ENCODE data around the gene ARL16. TPM values are rescaled to one million over a fixed set of nuclear protein-coding genes. Genes with fewer than 3 reads are reported as not detected.

ARL16 gene
- total RNA-seq, 1 donor from 2014 or later = 29.4 TPM

DNA sequence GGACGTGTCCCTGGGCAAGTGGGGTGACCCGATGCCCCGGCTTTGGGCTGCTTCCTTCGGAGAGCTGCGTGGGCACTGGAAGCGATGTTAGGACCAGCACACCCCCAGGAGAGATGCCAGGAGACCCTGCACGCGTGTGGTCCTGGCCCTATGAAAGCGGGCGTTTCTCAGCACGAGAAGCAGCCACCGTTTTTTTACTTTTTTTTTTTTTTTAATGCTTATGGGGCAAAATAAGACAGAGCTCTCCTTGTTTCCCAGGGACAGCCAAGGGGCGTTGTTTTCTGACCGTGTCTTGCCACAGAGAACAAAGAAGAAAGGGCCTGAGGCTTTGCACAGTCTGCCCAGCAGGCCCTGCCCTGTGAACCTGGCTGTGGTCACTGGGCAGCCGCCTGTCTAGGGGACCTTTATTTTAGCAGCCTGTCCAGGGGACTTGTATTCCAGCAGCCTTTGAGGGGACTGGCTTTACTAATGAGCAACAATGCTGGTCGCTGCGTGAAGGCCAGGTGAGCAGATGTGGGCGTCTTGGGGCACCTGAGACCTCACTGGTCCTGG is 29.5 kb upstream of the ARL16 start:
- no peak for DNase-seq (ENCODE audit: low read depth)

DNA sequence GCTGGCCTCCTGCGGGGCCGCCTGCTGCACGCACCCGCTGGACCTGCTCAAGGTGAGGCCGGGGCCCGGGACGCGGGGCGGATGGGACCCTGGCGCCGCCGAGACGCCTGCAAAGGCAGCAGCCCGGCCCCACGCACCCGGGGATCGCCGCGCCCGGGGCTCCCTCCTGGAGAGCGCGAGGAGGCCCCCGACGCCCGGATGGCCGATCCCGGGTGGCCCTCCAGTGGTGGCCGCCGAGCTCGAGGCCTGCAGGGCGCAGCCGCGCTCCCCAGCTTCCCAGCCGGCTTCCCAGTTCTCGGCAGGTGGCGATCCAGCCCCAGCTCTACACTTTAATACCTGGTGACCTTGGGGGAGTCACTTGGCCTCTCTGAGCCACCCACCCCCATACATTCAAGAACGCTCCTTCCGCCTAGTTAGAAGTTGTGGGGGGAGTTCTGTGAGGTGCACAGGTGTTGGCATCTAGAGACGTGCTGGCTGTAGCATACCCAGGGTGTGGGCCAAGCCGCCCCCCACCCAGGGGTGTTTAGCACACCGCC is 28.9 kb upstream of the ARL16 start:
- peak; percentile 57 for DNase-seq (ENCODE audit: low read depth)

DNA sequence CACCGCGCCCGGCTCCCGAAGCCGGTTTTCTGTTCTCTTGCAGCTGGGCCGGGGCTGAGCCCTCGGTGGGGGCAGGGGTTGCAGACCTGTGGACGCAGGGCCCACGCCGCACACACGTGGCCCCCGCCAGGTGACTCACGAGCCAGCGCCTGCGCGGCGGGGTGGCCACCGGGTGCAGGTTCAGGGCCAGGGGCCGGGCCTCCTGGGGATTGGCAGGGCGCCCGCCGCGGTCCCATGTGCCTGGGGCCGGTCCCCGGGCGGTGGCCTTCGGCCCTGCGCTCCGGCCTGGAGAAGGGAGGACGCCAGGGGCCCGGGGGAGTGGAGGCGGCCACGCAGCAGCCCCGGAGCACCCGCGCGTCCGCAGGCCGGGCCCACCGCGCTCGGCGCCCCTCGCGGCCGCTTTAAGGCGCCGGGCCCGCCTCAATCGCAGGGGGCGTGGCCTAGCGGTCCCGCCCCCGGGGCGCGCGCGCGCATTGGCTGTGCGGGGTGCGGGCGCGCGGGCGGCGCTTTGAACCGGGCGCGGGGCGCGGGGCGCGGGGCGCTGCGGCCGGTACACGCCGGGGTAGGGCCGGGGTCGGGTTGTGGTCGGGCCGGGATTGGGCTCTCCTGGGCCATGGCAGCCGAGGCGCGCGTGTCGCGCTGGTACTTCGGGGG is 28.3 kb upstream of the ARL16 start, which contains the start of gene SLC25A10:
TSS of gene SLC25A10 (plus strand) at position 471 of the 654 bp plus-strand sequence. CDS start at position 614, 143 bp downstream.
- DNase-seq (ENCODE audit: low read depth) = peak; percentile 77

- DNase-seq (ENCODE audit: low read depth) = no peak
Measured at GRCh38 chr17:81710514-81711308, 27.1 kb upstream of the ARL16 start.

- no peak for DNase-seq (ENCODE audit: low read depth)
Measured at GRCh38 chr17:81708739-81709185, 25.2 kb upstream of the ARL16 start.

- DNase-seq (ENCODE audit: low read depth) = no peak
Measured at GRCh38 chr17:81707725-81708646, 24.4 kb upstream of the ARL16 start.

DNA sequence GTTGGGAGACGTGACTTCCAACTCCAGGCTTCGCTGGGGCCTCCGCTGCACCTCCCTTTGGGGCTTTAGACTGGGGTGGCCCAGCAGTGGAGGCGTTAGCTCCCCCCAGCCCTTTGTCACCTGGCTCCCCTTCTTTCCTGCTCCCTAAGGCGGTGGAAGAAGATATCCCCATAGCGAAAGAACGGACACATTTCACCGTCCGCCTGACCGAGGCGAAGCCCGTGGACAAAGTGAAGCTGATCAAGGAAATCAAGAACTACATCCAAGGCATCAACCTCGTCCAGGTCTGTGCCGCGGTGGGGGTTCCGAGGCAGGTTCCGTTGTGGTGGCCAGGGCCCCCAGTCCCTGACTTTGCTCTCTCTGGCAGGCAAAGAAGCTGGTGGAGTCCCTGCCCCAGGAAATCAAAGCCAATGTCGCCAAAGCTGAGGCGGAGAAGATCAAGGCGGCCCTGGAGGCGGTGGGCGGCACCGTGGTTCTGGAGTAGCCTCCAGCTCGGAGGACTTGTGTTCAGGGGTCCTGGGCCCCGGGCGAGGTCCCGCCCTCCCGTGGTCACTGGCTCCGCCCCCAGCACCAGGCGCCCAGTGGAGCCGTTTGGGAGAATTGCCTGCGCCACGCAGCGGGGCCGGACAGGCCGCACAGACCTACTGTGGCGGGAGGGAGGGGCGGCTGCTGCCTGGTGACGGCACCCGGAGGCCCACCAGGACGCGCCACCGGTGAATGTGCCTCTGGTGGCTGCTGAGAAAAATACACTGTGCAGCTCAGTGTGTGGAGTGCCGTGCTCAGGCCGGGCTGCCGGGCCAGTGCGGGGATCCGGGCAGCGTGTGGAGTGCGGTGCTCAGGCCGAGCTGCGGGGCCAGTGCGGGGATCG is 23.4 kb upstream of the ARL16 start:
- no peak for DNase-seq (ENCODE audit: low read depth)

DNA sequence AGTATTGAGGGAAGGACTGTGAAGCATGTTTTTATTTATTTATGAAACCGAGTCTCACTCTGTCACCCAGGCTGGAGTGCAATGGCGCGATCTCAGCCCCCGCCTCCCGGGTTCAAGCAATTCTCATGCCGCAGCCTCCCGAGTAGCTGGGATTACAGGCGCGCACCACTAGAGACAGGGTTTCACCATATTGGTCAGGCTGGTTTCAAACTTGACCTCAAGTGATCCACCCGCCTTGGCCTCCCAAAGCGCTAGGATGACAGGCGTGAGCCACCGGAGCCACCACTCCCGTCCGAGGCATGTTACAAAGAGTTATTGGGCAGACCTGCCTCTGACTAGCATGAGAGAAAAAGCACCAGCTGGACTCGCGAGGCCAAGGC is 22.6 kb upstream of the ARL16 start:
- no peak for DNase-seq (ENCODE audit: low read depth)

GRCh38 chr17:81705518-81706231 is 22.1 kb upstream of the ARL16 start:
- no peak for DNase-seq (ENCODE audit: low read depth)

GRCh38 chr17:81703747-81704654 is 20.4 kb upstream of the ARL16 start:
- no peak for DNase-seq (ENCODE audit: low read depth)

- peak; percentile 95 for DNase-seq (ENCODE audit: low read depth)
Measured at GRCh38 chr17:81702934-81703746, 19.5 kb upstream of the ARL16 start, which contains the start of gene MRPL12. Gene MRPL12 (plus strand): TSS chr17:81703367. CDS start chr17:81703502, 135 bp downstream.

GRCh38 chr17:81701288-81702071 is 17.9 kb upstream of the ARL16 start:
- no peak for DNase-seq (ENCODE audit: low read depth)

DNA sequence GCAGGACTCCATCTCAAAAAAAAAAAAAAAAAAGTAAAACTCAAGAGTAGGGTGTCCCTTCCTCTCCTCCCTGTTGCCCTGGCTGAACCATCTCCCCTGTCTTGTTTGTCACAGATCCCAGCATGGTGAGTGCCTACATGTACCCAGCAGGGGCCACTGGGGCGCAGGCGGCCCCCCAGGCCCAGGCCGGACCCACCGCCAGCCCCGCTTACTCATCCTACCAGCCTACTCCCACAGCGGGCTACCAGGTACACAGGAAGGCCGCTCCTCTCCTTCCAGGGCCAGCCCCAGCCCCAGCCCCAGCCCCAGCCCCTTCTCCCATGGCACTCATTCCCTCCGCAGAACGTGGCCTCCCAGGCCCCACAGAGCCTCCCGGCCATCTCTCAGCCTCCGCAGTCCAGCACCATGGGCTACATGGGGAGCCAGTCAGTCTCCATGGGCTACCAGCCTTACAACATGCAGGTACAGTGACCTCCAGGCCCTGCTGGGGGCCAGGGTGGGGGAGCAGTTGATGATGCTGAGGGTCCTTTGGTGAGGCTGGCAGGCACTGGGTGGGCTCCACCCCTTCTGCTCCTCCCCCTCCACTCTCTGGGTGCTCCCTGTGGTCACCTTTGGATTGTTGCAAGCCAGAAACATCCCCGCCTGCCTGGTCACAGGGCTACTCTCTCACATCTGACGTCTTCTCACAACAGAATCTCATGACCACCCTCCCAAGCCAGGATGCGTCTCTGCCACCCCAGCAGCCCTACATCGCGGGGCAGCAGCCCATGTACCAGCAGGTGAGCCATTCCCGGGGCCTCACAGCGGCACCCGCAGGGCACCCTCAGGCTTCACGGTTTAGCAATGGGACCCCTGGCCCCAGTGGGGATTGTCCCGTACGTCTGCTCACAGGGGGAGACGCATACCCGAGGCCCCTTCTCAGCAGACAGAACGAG is 17.0 kb upstream of the ARL16 start:
- no peak for DNase-seq (ENCODE audit: low read depth)

DNA sequence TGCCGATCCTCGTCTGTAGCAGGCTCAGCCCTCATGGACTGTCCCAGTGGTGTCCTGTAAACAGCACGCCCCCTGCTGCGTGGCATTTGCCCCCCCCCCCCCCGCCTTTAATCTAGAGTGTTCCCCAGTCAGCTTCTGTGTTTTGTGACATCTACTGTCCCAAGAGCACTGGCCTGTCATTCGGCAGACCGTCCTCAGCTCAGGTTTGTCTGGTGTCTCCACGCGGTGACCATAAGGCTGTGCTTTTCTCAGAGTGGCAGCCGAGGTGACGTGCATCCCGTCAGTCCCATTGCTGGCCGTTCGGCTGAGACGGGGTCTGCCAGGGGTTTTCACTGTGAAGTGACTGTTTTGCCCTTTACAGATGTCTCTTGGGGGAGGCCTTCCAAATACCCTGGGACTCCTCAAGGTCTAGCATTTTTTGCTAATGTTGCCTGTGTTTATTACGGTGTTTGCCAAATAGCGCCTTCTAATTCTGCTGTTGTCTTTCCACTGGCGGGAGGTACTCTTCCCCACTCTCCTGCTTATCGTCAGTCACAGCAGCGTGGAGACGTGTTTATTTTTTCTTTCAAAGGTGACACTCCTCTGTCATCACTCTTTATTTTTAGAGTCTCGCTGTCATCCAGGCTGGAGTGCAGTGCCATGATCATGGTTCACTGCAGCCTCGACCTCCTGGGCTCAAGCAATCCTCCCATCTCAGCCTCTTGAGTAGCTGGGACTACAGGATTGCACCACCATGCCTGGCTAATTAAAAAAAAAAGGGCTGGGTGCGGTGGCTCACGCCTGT is 13.9 kb upstream of the ARL16 start:
- no peak for DNase-seq (ENCODE audit: low read depth)

Data from myocyte (in vitro differentiated cells).